ENCODE results near the gene TBC1D2B.
"Not testable (repeated sequence)": the region's sequence is repeated elsewhere in the genome, so short reads cannot be mapped to it uniquely, and the experiment has no call there.

Gene TBC1D2B

GRCh38 chr15:77988347-77989295 is 88.9 kb downstream of the TBC1D2B start:
- TF ChIP-seq CTCF (IDR thresholded peaks at IDR 0.05; ENCODE audit: insufficient read depth, low read length, missing control alignments), result no peak
- ChIA-PET CTCF (interaction anchor here (1.0 to 1.8 kb wide), 4 partner anchors 22 to 150 kb away, joined by 3 to 9 read pairs (median 4); no protein-coding TSS in a partner anchor), POLR2A (no interaction called here)
- DNase-seq (ENCODE audit: low read depth, low spot score), result no peak
- no peak overlapping the region for H3K4me3 ChIP-seq (ENCODE audit: low read depth, low read length)

- CTCF ChIA-PET, result interaction anchor here (1.0 to 1.7 kb wide), 4 partner anchors 21 to 151 kb away, joined by 3 to 7 read pairs (median 4); no protein-coding TSS in a partner anchor
- DNase-seq (ENCODE audit: low read depth, low spot score); H3K4me3 ChIP-seq (ENCODE audit: low read depth, low read length); POLR2A ChIA-PET: not testable (repeated sequence)
Observed at GRCh38 chr15:77987765-77988136, 89.8 kb downstream of the TBC1D2B start.

GRCh38 chr15:77986891-77987764 is 90.4 kb downstream of the TBC1D2B start:
- no peak for DNase-seq (ENCODE audit: low read depth, low spot score)
- no peak overlapping the region for H3K4me3 ChIP-seq (ENCODE audit: low read depth, low read length)
- TF ChIP-seq CTCF (IDR thresholded peaks at IDR 0.05; ENCODE audit: insufficient read depth, low read length, missing control alignments), result no peak
- ChIA-PET POLR2A (no interaction called here), CTCF (interaction anchor here (1.0 to 1.7 kb wide), 4 partner anchors 20 to 152 kb away, joined by 3 to 7 read pairs (median 4); no protein-coding TSS in a partner anchor)

- ChIA-PET CTCF (interaction anchor here (1.6 kb wide), 1 partner anchor 19 kb away, joined by 7 read pairs; no protein-coding TSS in a partner anchor), POLR2A (no interaction called here)
- no peak for DNase-seq (ENCODE audit: low read depth, low spot score)
- no peak overlapping the region for H3K4me3 ChIP-seq (ENCODE audit: low read depth, low read length)
- no peak for TF ChIP-seq CTCF (IDR thresholded peaks at IDR 0.05; ENCODE audit: insufficient read depth, low read length, missing control alignments)
Observed at GRCh38 chr15:77985931-77986480, 91.5 kb downstream of the TBC1D2B start.

GRCh38 chr15:77985031-77985930 is 92.2 kb downstream of the TBC1D2B start:
- no peak for DNase-seq (ENCODE audit: low read depth, low spot score)
- POLR2A ChIA-PET, result no interaction called here
- TF ChIP-seq CTCF (IDR thresholded peaks at IDR 0.05; ENCODE audit: insufficient read depth, low read length, missing control alignments), result no peak
- no peak overlapping the region for H3K4me3 ChIP-seq (ENCODE audit: low read depth, low read length)
- CTCF ChIA-PET, result interaction anchor here (1.3 kb wide), 1 partner anchor 123 kb away, joined by 4 read pairs; no protein-coding TSS in a partner anchor

- no peak overlapping the region for H3K4me3 ChIP-seq (ENCODE audit: low read depth, low read length)
- DNase-seq (ENCODE audit: low read depth, low spot score), result no peak
- CTCF ChIA-PET, result interaction anchor here (1.3 kb wide), 1 partner anchor 124 kb away, joined by 4 read pairs; no protein-coding TSS in a partner anchor
- POLR2A ChIA-PET, result no interaction called here
- no peak for TF ChIP-seq CTCF (IDR thresholded peaks at IDR 0.05; ENCODE audit: insufficient read depth, low read length, missing control alignments)
Observed at GRCh38 chr15:77984446-77984861, 93.1 kb downstream of the TBC1D2B start.

Data from AG04449 (cell line).